ENCODE results near the gene RASA3. TPM values are rescaled to one million over a fixed set of nuclear protein-coding genes. Genes with fewer than 3 reads are reported as not detected.
A peak's percentile ranks its signal among the peaks of the same experiment; 100 is the strongest.

The RASA3 gene
- total RNA-seq, 4 donors from 2014 or later, result 29.5 to 38.1 (median 34.6) TPM

- peaks cover 0 to 10% (median 0%) of the 10 kb centered on the region in 4 donors for H3K9me3 ChIP-seq
- no peak for DNase-seq (ENCODE audit: extremely low spot score)
- intact Hi-C loops (cut with DNase I), result no loop called here
- peak overlapping the region in 1 of 4 donors; percentile 5 for H3K27ac ChIP-seq (replicated peaks in 1 of 4)
- no peak overlapping the region for H3K4me3 ChIP-seq
- TF ChIP-seq EP300 (IDR thresholded peaks at IDR 0.05), result no peak
- TF ChIP-seq POLR2A (IDR thresholded peaks at IDR 0.05; ENCODE audit: low read depth), result no peak
- TF ChIP-seq POLR2AphosphoS5 (IDR thresholded peaks at IDR 0.05), result no peak
- TF ChIP-seq CTCF (IDR thresholded peaks at IDR 0.05), result no peak
- no peaks in the 10 kb centered on the region for H3K36me3 ChIP-seq
- H3K27me3 ChIP-seq, result no peaks in the 10 kb centered on the region
- H3K4me1 ChIP-seq, result peaks cover 26 to 55% (median 40%) of the 10 kb centered on the region in 4 donors
- 90% methylated on average over 15 of the region's 18 CpGs for WGBS
Measured at GRCh38 chr13:114096811-114097211, 35.6 kb downstream of the RASA3 start.

- TF ChIP-seq POLR2AphosphoS5 (IDR thresholded peaks at IDR 0.05) (no peak), EP300 (IDR thresholded peaks at IDR 0.05) (no peak), POLR2A (IDR thresholded peaks at IDR 0.05; ENCODE audit: low read depth) (no peak), CTCF (IDR thresholded peaks at IDR 0.05) (no peak)
- intact Hi-C loops (cut with DNase I), result no loop called here
- no peaks in the 10 kb centered on the region for H3K36me3 ChIP-seq
- H3K4me1 ChIP-seq, result peaks cover 21 to 48% (median 33%) of the 10 kb centered on the region in 4 donors
- peaks cover 0 to 17% (median 0%) of the 10 kb centered on the region in 4 donors for H3K9me3 ChIP-seq
- no peak overlapping the region for H3K4me3 ChIP-seq
- WGBS, result 92% methylated on average over 21 of the region's 24 CpGs
- DNase-seq (ENCODE audit: extremely low spot score), result no peak
- H3K27ac ChIP-seq (replicated peaks in 1 of 4), result no peak overlapping the region
- H3K27me3 ChIP-seq, result no peaks in the 10 kb centered on the region
Measured at GRCh38 chr13:114096031-114096485, 36.4 kb downstream of the RASA3 start.

GRCh38 chr13:114095486-114095885 lies 36.9 kb downstream of the RASA3 start:
- no peak overlapping the region for H3K4me3 ChIP-seq
- intact Hi-C loops (cut with DNase I), result no loop called here
- peaks cover 0 to 20% (median 0%) of the 10 kb centered on the region in 4 donors for H3K9me3 ChIP-seq
- no peak for TF ChIP-seq POLR2A (IDR thresholded peaks at IDR 0.05; ENCODE audit: low read depth)
- TF ChIP-seq POLR2AphosphoS5 (IDR thresholded peaks at IDR 0.05), result no peak
- no peak for TF ChIP-seq CTCF (IDR thresholded peaks at IDR 0.05)
- no peak for TF ChIP-seq EP300 (IDR thresholded peaks at IDR 0.05)
- H3K27me3 ChIP-seq, result no peaks in the 10 kb centered on the region
- no peak for DNase-seq (ENCODE audit: extremely low spot score)
- H3K27ac ChIP-seq (replicated peaks in 1 of 4), result no peak overlapping the region
- H3K36me3 ChIP-seq, result no peaks in the 10 kb centered on the region
- 87% methylated on average over 4 of the region's 4 CpGs for WGBS
- H3K4me1 ChIP-seq, result peaks cover 15 to 42% (median 27%) of the 10 kb centered on the region in 4 donors

- Histone ChIP-seq H3K9me3 (peaks cover 0 to 20% (median 0%) of the 10 kb centered on the region in 4 donors), H3K4me1 (peaks cover 3 to 26% (median 8%) of the 10 kb centered on the region in 4 donors), H3K36me3 (no peaks in the 10 kb centered on the region), H3K4me3 (no peak overlapping the region), H3K27ac (replicated peaks in 1 of 4) (no peak overlapping the region), H3K27me3 (no peaks in the 10 kb centered on the region)
- intact Hi-C loops (cut with DNase I), result no loop called here
- no peak for TF ChIP-seq CTCF (IDR thresholded peaks at IDR 0.05)
- no peak for TF ChIP-seq EP300 (IDR thresholded peaks at IDR 0.05)
- no peak for TF ChIP-seq POLR2A (IDR thresholded peaks at IDR 0.05; ENCODE audit: low read depth)
- TF ChIP-seq POLR2AphosphoS5 (IDR thresholded peaks at IDR 0.05), result no peak
- DNase-seq (ENCODE audit: extremely low spot score), result no peak
Measured at GRCh38 chr13:114093118-114093517, 39.3 kb downstream of the RASA3 start.

GRCh38 chr13:114092468-114092867 lies 40.0 kb downstream of the RASA3 start:
- peaks cover 0 to 20% (median 0%) of the 10 kb centered on the region in 4 donors for H3K9me3 ChIP-seq
- WGBS, result 95% methylated on average over 3 of the region's 3 CpGs
- H3K27me3 ChIP-seq, result no peaks in the 10 kb centered on the region
- intact Hi-C loops (cut with DNase I), result no loop called here
- no peak for DNase-seq (ENCODE audit: extremely low spot score)
- no peak overlapping the region for H3K4me3 ChIP-seq
- no peaks in the 10 kb centered on the region for H3K36me3 ChIP-seq
- H3K4me1 ChIP-seq, result peaks cover 0 to 20% (median 3%) of the 10 kb centered on the region in 4 donors
- no peak for TF ChIP-seq CTCF (IDR thresholded peaks at IDR 0.05)
- no peak for TF ChIP-seq POLR2AphosphoS5 (IDR thresholded peaks at IDR 0.05)
- no peak for TF ChIP-seq POLR2A (IDR thresholded peaks at IDR 0.05; ENCODE audit: low read depth)
- no peak for TF ChIP-seq EP300 (IDR thresholded peaks at IDR 0.05)
- no peak overlapping the region for H3K27ac ChIP-seq (replicated peaks in 1 of 4)

Measured in esophagus muscularis mucosa (tissue), 4 donors.